ENCODE results near the gene TPCN1.

The TPCN1 gene

DNA sequence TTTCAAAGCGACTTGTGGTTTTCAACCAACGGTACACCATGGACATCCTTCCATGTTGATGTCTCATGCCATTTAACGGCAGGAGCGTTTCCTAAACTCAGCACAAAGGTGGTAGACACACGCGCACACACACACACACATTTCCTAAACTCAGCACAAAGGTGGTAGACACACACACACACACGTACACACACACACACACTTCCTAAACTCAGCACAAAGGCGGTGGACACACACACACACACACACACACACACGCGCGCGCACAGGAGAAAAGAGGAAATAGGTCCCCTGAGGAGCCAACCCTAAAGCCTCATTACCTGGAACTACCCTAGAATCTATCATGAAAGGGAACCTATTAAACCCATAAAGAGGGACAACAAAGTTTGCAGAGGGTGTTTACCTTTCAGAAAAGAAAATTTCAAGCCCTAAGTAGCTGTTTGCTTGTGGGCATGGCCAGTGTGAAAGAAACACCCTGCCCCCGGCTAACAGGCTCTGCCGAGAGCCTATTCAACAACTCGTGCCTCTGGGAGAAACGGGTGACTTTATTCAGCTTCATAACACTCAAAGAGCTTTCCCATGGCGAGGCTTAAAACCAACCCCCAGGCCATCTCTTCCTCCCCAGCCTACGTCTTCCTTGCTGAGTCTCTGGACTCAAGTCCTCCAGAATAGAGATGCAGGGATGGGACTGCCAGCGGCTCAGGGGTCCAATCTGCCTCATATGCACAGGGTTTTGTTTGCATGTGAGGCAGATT lies 81.8 kb downstream of the TPCN1 start:
- Histone ChIP-seq H3K4me1 (ENCODE audit: control insufficient read depth, insufficient read depth, low read depth, low read length) (peaks cover 26% of the 10 kb centered on the region), H2AK5ac (ENCODE audit: low read length, severe bottlenecking) (no peak overlapping the region), H3K4ac (ENCODE audit: low read depth in 1 of 2, low read length in 2 of 2) (no peak overlapping the region), H3K9ac (ENCODE audit: low read length) (no peak overlapping the region), H3K23ac (ENCODE audit: low read length in 2 of 2) (no peak overlapping the region), H2AFZ (ENCODE audit: low read depth, low read length) (no peak overlapping the region), H2BK120ac (ENCODE audit: low read depth, low read length) (no peak overlapping the region), H4K91ac (ENCODE audit: low read length) (no peak overlapping the region), H3K14ac (ENCODE audit: low read length in 2 of 2) (no peak overlapping the region), H4K8ac (ENCODE audit: low read length) (no peak overlapping the region), H3K27ac (ENCODE audit: low read length, poor library complexity, severe bottlenecking) (no peak overlapping the region), H3K4me2 (ENCODE audit: low read length, poor library complexity, severe bottlenecking) (no peak overlapping the region), H3K36me3 (ENCODE audit: control insufficient read depth in 1 of 2, insufficient read depth in 2 of 2, low read depth in 1 of 2, low read length in 2 of 2) (peaks cover 34 to 37% of the 10 kb centered on the region in 2 experiments), H2BK15ac (ENCODE audit: low read depth, poor library complexity, severe bottlenecking) (no peak overlapping the region), H3K18ac (ENCODE audit: low read depth in 1 of 2, low read length in 2 of 2) (no peak overlapping the region), H3K4me3 (ENCODE audit: insufficient read depth in 1 of 2, low read depth in 1 of 2, low read length in 2 of 2) (no peak overlapping the region), H3K79me1 (replicated peaks; ENCODE audit: low read length, poor library complexity, severe bottlenecking) (no peaks in the 10 kb centered on the region), H2BK5ac (ENCODE audit: low read depth, low read length, poor library complexity, severe bottlenecking) (no peak overlapping the region), H3K27me3 (ENCODE audit: control insufficient read depth in 1 of 2, insufficient read depth in 1 of 2, low read length in 2 of 2) (no peaks in the 10 kb centered on the region), H2BK12ac (ENCODE audit: low read length in 2 of 2) (no peak overlapping the region), H3K9me3 (ENCODE audit: control insufficient read depth, low read length) (no peaks in the 10 kb centered on the region)
- WGBS = 88% methylated on average over 17 of the region's 19 CpGs
- DNase-seq = no peak

DNA sequence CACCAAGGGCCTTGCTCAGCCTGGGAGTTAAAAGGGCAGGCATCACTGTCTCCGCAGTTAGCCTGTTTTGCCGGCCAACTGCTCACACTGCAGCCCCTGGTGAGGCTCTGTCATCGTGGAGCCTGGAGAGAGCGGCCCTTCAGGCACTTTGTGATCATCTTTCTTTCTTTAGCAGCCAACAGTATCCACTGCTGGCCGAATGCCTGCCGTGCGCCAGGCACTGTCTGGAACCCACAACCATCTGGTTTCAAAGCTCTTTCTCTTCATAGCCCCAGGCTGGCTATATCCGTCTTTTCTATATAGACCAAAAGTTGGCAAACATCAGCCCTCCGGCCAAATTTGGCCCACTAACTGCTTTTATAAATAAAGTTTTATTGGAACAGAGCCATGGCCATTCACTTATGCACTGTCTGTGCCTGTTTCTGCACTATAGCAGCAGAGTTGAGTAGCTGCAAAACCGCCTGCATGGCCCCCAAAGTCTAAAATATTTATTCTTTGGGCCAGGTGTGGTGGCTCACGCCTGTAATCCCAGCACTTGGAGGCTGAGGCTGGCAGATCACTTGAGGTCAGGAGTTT lies 84.1 kb downstream of the TPCN1 start:
- Histone ChIP-seq H3K27ac (ENCODE audit: low read length, poor library complexity, severe bottlenecking) (no peak overlapping the region), H2BK5ac (ENCODE audit: low read depth, low read length, poor library complexity, severe bottlenecking) (no peak overlapping the region), H2AFZ (ENCODE audit: low read depth, low read length) (no peak overlapping the region), H3K4me2 (ENCODE audit: low read length, poor library complexity, severe bottlenecking) (no peak overlapping the region), H3K14ac (ENCODE audit: low read length in 2 of 2) (no peak overlapping the region), H3K9ac (ENCODE audit: low read length) (no peak overlapping the region), H3K4me3 (ENCODE audit: insufficient read depth in 1 of 2, low read depth in 1 of 2, low read length in 2 of 2) (no peak overlapping the region), H2BK12ac (ENCODE audit: low read length in 2 of 2) (no peak overlapping the region), H3K23ac (ENCODE audit: low read length in 2 of 2) (no peak overlapping the region), H3K9me3 (ENCODE audit: control insufficient read depth, low read length) (no peaks in the 10 kb centered on the region), H4K91ac (ENCODE audit: low read length) (no peak overlapping the region), H3K27me3 (ENCODE audit: control insufficient read depth in 1 of 2, insufficient read depth in 1 of 2, low read length in 2 of 2) (no peaks in the 10 kb centered on the region), H4K8ac (ENCODE audit: low read length) (no peak overlapping the region), H2AK5ac (ENCODE audit: low read length, severe bottlenecking) (no peak overlapping the region), H3K79me1 (replicated peaks; ENCODE audit: low read length, poor library complexity, severe bottlenecking) (no peaks in the 10 kb centered on the region), H3K18ac (ENCODE audit: low read depth in 1 of 2, low read length in 2 of 2) (no peak overlapping the region), H3K4ac (ENCODE audit: low read depth in 1 of 2, low read length in 2 of 2) (no peak overlapping the region), H2BK120ac (ENCODE audit: low read depth, low read length) (no peak overlapping the region), H3K36me3 (ENCODE audit: control insufficient read depth in 1 of 2, insufficient read depth in 2 of 2, low read depth in 1 of 2, low read length in 2 of 2) (peaks cover 33 to 45% of the 10 kb centered on the region in 2 experiments), H3K4me1 (ENCODE audit: control insufficient read depth, insufficient read depth, low read depth, low read length) (peaks cover 6% of the 10 kb centered on the region), H2BK15ac (ENCODE audit: low read depth, poor library complexity, severe bottlenecking) (no peak overlapping the region)
- WGBS = 97% methylated on average over 11 of the region's 11 CpGs
- DNase-seq = no peak

DNA sequence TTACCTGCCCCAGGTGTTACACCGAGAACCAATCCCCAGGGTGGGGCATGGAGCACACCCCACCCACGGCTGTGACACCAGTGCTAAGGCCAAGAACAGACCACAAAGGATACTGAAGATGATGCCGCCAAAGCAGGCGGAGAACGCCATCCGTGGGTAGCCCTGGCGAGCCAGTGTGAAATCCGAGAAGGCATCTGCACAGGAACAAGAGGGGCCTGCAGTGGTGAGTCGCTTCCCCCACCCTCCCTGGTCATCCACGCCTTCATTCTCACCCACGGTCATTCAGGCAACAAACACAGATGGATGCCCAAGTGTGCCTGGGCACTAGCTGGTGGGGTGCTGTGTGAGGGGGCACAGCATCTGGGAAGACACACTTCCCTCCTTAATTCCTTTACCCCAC lies 85.1 kb downstream of the TPCN1 start:
- no peak overlapping the region for H3K23ac ChIP-seq (ENCODE audit: low read length in 2 of 2)
- H3K14ac ChIP-seq (ENCODE audit: low read length in 2 of 2) = no peak overlapping the region
- H2AFZ ChIP-seq (ENCODE audit: low read depth, low read length) = no peak overlapping the region
- no peak overlapping the region for H3K9ac ChIP-seq (ENCODE audit: low read length)
- no peak overlapping the region for H3K18ac ChIP-seq (ENCODE audit: low read depth in 1 of 2, low read length in 2 of 2)
- no peak overlapping the region for H3K27ac ChIP-seq (ENCODE audit: low read length, poor library complexity, severe bottlenecking)
- no peak overlapping the region for H4K91ac ChIP-seq (ENCODE audit: low read length)
- H3K27me3 ChIP-seq (ENCODE audit: control insufficient read depth in 1 of 2, insufficient read depth in 1 of 2, low read length in 2 of 2) = no peaks in the 10 kb centered on the region
- peaks cover 33 to 50% of the 10 kb centered on the region in 2 experiments for H3K36me3 ChIP-seq (ENCODE audit: control insufficient read depth in 1 of 2, insufficient read depth in 2 of 2, low read depth in 1 of 2, low read length in 2 of 2)
- DNase-seq = no peak
- no peak overlapping the region for H2AK5ac ChIP-seq (ENCODE audit: low read length, severe bottlenecking)
- no peak overlapping the region for H2BK12ac ChIP-seq (ENCODE audit: low read length in 2 of 2)
- H4K8ac ChIP-seq (ENCODE audit: low read length) = no peak overlapping the region
- no peak overlapping the region for H3K4me2 ChIP-seq (ENCODE audit: low read length, poor library complexity, severe bottlenecking)
- H3K4me3 ChIP-seq (ENCODE audit: insufficient read depth in 1 of 2, low read depth in 1 of 2, low read length in 2 of 2) = no peak overlapping the region
- no peak overlapping the region for H2BK5ac ChIP-seq (ENCODE audit: low read depth, low read length, poor library complexity, severe bottlenecking)
- WGBS = 82% methylated on average over 10 of the region's 11 CpGs
- H3K4me1 ChIP-seq (ENCODE audit: control insufficient read depth, insufficient read depth, low read depth, low read length) = peaks cover 6% of the 10 kb centered on the region
- H3K9me3 ChIP-seq (ENCODE audit: control insufficient read depth, low read length) = no peaks in the 10 kb centered on the region
- no peak overlapping the region for H3K4ac ChIP-seq (ENCODE audit: low read depth in 1 of 2, low read length in 2 of 2)
- H3K79me1 ChIP-seq (replicated peaks; ENCODE audit: low read length, poor library complexity, severe bottlenecking) = no peaks in the 10 kb centered on the region
- H2BK120ac ChIP-seq (ENCODE audit: low read depth, low read length) = no peak overlapping the region
- no peak overlapping the region for H2BK15ac ChIP-seq (ENCODE audit: low read depth, poor library complexity, severe bottlenecking)

DNA sequence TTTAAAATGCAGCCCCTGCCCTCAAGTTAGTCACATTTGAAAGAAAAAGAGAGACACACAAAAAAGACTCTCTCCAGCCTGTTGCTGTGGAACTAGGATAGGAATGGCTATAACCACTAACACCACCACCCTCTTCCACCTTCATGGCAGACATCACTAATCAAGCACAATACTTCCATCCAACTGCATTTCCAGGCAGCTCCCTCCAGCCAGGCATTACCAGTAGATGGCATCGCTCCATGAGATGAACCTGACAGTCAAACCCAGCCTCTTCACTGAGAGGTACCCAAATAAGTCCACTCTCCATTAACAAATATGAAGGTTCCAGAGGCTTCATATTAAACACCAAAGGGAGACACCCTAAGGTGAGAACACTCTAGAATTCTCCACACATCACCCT lies 89.2 kb downstream of the TPCN1 start:
- Histone ChIP-seq H2BK15ac (ENCODE audit: low read depth, poor library complexity, severe bottlenecking) (no peak overlapping the region), H3K79me1 (replicated peaks; ENCODE audit: low read length, poor library complexity, severe bottlenecking) (no peaks in the 10 kb centered on the region), H2AFZ (ENCODE audit: low read depth, low read length) (no peak overlapping the region), H3K27me3 (ENCODE audit: control insufficient read depth in 1 of 2, insufficient read depth in 1 of 2, low read length in 2 of 2) (no peaks in the 10 kb centered on the region), H3K4me1 (ENCODE audit: control insufficient read depth, insufficient read depth, low read depth, low read length) (peaks cover 8% of the 10 kb centered on the region), H2AK5ac (ENCODE audit: low read length, severe bottlenecking) (no peak overlapping the region), H3K4me3 (ENCODE audit: insufficient read depth in 1 of 2, low read depth in 1 of 2, low read length in 2 of 2) (no peak overlapping the region), H4K8ac (ENCODE audit: low read length) (no peak overlapping the region), H3K23ac (ENCODE audit: low read length in 2 of 2) (no peak overlapping the region), H2BK120ac (ENCODE audit: low read depth, low read length) (no peak overlapping the region), H4K91ac (ENCODE audit: low read length) (no peak overlapping the region), H3K18ac (ENCODE audit: low read depth in 1 of 2, low read length in 2 of 2) (no peak overlapping the region), H3K9me3 (ENCODE audit: control insufficient read depth, low read length) (no peaks in the 10 kb centered on the region), H3K4me2 (ENCODE audit: low read length, poor library complexity, severe bottlenecking) (no peak overlapping the region), H3K27ac (ENCODE audit: low read length, poor library complexity, severe bottlenecking) (no peak overlapping the region), H3K36me3 (ENCODE audit: control insufficient read depth in 1 of 2, insufficient read depth in 2 of 2, low read depth in 1 of 2, low read length in 2 of 2) (peaks cover 22 to 41% of the 10 kb centered on the region in 2 experiments), H2BK12ac (ENCODE audit: low read length in 2 of 2) (no peak overlapping the region), H3K14ac (ENCODE audit: low read length in 2 of 2) (no peak overlapping the region), H2BK5ac (ENCODE audit: low read depth, low read length, poor library complexity, severe bottlenecking) (no peak overlapping the region), H3K9ac (ENCODE audit: low read length) (no peak overlapping the region), H3K4ac (ENCODE audit: low read depth in 1 of 2, low read length in 2 of 2) (no peak overlapping the region)
- 100% methylated on average over 1 of the region's 1 CpG for WGBS
- no peak for DNase-seq

All from mesenchymal stem cell (in vitro differentiated cells and primary cell).